Mesenchymal stem cell (in vitro differentiated cells and primary cell): ENCODE data around the gene NACC2.
A peak's percentile ranks its signal among the peaks of the same experiment; 100 is the strongest.

Experiments
- DNase-seq: peaks from one replicate; pipeline ENCODE4 v3.0.0-alpha.2; 2013
- H2AFZ ChIP-seq: one replicate; pipeline ENCODE4 v1.6.1; 2013; ENCODE audit warnings: low read depth, mild to moderate bottlenecking, control low read depth, inconsistent platforms, low read length, moderate library complexity
- H2AK5ac ChIP-seq: 2 replicates; pipeline ENCODE4 v1.6.1; 2013; ENCODE audit warnings: low read length, moderate library complexity, mild to moderate bottlenecking, inconsistent platforms; ENCODE audit not compliant: severe bottlenecking
- H2BK120ac ChIP-seq: one replicate; pipeline ENCODE4 v1.6.1; 2013; ENCODE audit warnings: low read depth, mild to moderate bottlenecking, inconsistent platforms, low read length, moderate library complexity
- H2BK12ac ChIP-seq, 2 experiments: one replicate each; pipeline ENCODE4 v1.6.1; 2013; ENCODE audit warnings: inconsistent platforms in 2 of 2, low read length in 2 of 2, mild to moderate bottlenecking in 2 of 2, moderate library complexity in 2 of 2, control low read depth in 1 of 2
- H2BK15ac ChIP-seq: one replicate; pipeline ENCODE4 v1.6.1; 2013; ENCODE audit warnings: mild to moderate bottlenecking, low read depth, inconsistent platforms; ENCODE audit not compliant: poor library complexity, severe bottlenecking
- H2BK5ac ChIP-seq: 2 replicates; pipeline ENCODE4 v1.6.1; 2013; ENCODE audit warnings: low read depth, mild to moderate bottlenecking, low read length, control low read depth, inconsistent platforms; ENCODE audit not compliant: poor library complexity, severe bottlenecking
- H3K14ac ChIP-seq, 2 experiments: one replicate each; pipeline ENCODE4 v1.6.1; 2013; ENCODE audit warnings: inconsistent platforms in 2 of 2, low read length in 2 of 2, control low read depth in 1 of 2, mild to moderate bottlenecking in 1 of 2, moderate library complexity in 1 of 2
- H3K18ac ChIP-seq, 2 experiments: one replicate each; pipeline ENCODE4 v1.6.1; 2013; ENCODE audit warnings: inconsistent platforms in 2 of 2, low read length in 2 of 2, control low read depth in 1 of 2, low read depth in 1 of 2, mild to moderate bottlenecking in 1 of 2
- H3K23ac ChIP-seq, 2 experiments: one replicate each; pipeline ENCODE4 v1.6.1; 2013; ENCODE audit warnings: inconsistent platforms in 2 of 2, low read length in 2 of 2, mild to moderate bottlenecking in 2 of 2, moderate library complexity in 2 of 2, control low read depth in 1 of 2
- H3K27ac ChIP-seq: 2 replicates; pipeline ENCODE4 v1.5.1; 2013; ENCODE audit warnings: mild to moderate bottlenecking, moderate library complexity, low read length, control low read depth, inconsistent platforms; ENCODE audit not compliant: poor library complexity, severe bottlenecking
- H3K27me3 ChIP-seq, 2 experiments: 2 replicates each; pipeline versions ENCODE4 v1.6.1 to v1.7.0; 2013; ENCODE audit warnings: low read length in 2 of 2, mild to moderate bottlenecking in 2 of 2, moderate library complexity in 2 of 2, control low read depth in 1 of 2, inconsistent platforms in 1 of 2; ENCODE audit not compliant: control insufficient read depth in 1 of 2, insufficient read depth in 1 of 2
- H3K36me3 ChIP-seq, 2 experiments: 2 replicates each; pipeline versions ENCODE4 v1.6.1 to v1.7.0; 2013; ENCODE audit warnings: low read length in 2 of 2, control low read depth in 1 of 2, inconsistent platforms in 1 of 2, low read depth in 1 of 2, mild to moderate bottlenecking in 1 of 2; ENCODE audit not compliant: insufficient read depth in 2 of 2, control insufficient read depth in 1 of 2
- H3K4ac ChIP-seq, 2 experiments: one replicate each; pipeline ENCODE4 v1.6.1; 2013; ENCODE audit warnings: inconsistent platforms in 2 of 2, low read length in 2 of 2, mild to moderate bottlenecking in 2 of 2, moderate library complexity in 2 of 2, control low read depth in 1 of 2, low read depth in 1 of 2
- H3K4me1 ChIP-seq: 2 replicates; pipeline ENCODE4 v1.6.1; 2013; ENCODE audit warnings: low read depth, low read length, control low read depth; ENCODE audit not compliant: control insufficient read depth, insufficient read depth
- H3K4me2 ChIP-seq: 2 replicates; pipeline ENCODE4 v1.6.1; 2013; ENCODE audit warnings: low read length, mild to moderate bottlenecking, inconsistent platforms; ENCODE audit not compliant: poor library complexity, severe bottlenecking
- H3K4me3 ChIP-seq, 2 experiments: 2 replicates each; pipeline versions ENCODE4 v1.5.1 to v1.7.0; 2013; ENCODE audit warnings: low read length in 2 of 2, mild to moderate bottlenecking in 2 of 2, control low read depth in 1 of 2, low read depth in 1 of 2; ENCODE audit not compliant: insufficient read depth in 1 of 2
- H3K79me1 ChIP-seq: replicated peaks from 2 replicates; pipeline ENCODE4 v1.6.1; 2013; ENCODE audit warnings: mild to moderate bottlenecking, control low read depth, low read length, inconsistent platforms; ENCODE audit not compliant: poor library complexity, severe bottlenecking
- H3K9ac ChIP-seq: 2 replicates; pipeline ENCODE4 v1.7.0; 2013; ENCODE audit warnings: mild to moderate bottlenecking, low read length, moderate library complexity
- H3K9me3 ChIP-seq: 2 replicates; pipeline ENCODE4 v1.7.0; 2013; ENCODE audit warnings: mild to moderate bottlenecking, low read length; ENCODE audit not compliant: control insufficient read depth
- H4K8ac ChIP-seq: one replicate; pipeline ENCODE4 v1.6.1; 2013; ENCODE audit warnings: inconsistent platforms, mild to moderate bottlenecking, low read length, moderate library complexity
- H4K91ac ChIP-seq: one replicate; pipeline ENCODE4 v1.6.1; 2013; ENCODE audit warnings: mild to moderate bottlenecking, low read length, inconsistent platforms
- WGBS: methylation state at CpG from one replicate; pipeline ENCODE4 v1.1.7; 2013; ENCODE audit warnings: mixed read lengths; 5-methylcytosine and 5-hydroxymethylcytosine counted together

NACC2 gene

DNA sequence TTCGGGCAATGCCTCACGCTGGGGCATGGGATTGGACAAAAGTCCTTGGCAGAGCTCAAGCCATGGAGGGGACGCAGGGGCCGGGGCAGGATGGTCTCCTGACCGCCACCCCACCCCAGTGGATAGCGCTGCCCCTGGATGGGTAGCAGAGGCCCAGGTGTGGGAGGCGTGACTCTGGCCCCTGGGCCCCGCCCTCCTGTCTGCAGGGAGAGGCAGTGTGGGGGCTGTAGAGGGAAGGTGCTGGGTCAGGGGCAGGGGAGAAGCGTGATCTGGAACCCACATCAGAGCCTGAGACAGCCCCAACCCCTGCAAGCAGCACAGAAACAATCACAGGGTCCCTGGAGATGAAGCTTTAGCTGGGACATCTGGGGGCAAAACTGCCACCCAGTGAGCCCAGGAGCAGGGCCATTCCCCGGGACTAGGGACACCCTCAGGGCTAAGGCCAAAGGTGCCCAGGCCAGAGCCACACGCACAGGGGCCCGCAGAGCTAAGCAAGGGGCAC is 36.2 kb downstream of the NACC2 start:
- 95% methylated on average over 10 of the region's 12 CpGs for WGBS
- Histone ChIP-seq H3K79me1 (peaks cover 67% of the 10 kb centered on the region), H2AFZ (no peak overlapping the region), H3K36me3 (peaks cover 4 to 61% of the 10 kb centered on the region in 2 experiments), H3K4ac (peak overlapping the region in 1 of 2 experiments; percentile 17), H3K27ac (no peak overlapping the region), H3K4me1 (peaks cover 40% of the 10 kb centered on the region), H2BK120ac (no peak overlapping the region), H2BK12ac (no peak overlapping the region), H2BK15ac (no peak overlapping the region), H3K4me3 (no peak overlapping the region), H3K27me3 (no peaks in the 10 kb centered on the region), H3K4me2 (no peak overlapping the region), H3K9ac (no peak overlapping the region), H3K9me3 (no peaks in the 10 kb centered on the region), H4K91ac (peak overlapping the region; percentile 10), H3K23ac (peak overlapping the region in 1 of 2 experiments; percentile 54), H2AK5ac (no peak overlapping the region), H3K14ac (peak overlapping the region in 1 of 2 experiments; percentile 18), H4K8ac (no peak overlapping the region), H3K18ac (peak overlapping the region in 1 of 2 experiments; percentile 46), H2BK5ac (no peak overlapping the region)
- no peak for DNase-seq

DNA sequence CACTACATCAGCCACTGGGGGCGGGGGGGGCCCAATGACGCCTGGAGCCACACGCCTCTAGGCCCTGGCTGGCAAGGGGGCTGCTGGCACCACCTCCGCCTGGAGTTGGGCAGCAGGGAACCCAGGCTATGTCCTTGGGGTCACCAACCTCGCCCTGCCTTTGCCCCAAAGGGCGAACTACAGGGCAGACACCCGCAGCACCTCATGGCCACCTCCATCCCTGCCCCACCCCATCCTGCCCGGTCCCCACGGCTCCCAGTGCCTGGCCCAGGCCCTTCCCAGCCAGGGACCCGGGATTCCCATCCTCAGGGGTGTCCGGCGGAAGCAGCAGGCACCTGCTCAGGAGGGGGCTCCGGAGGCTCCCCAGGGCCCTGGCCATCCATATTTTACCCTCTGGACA is 37.0 kb downstream of the NACC2 start:
- no peak for DNase-seq
- no peak overlapping the region for H3K4me2 ChIP-seq
- no peaks in the 10 kb centered on the region for H3K27me3 ChIP-seq
- peaks cover 48% of the 10 kb centered on the region for H3K4me1 ChIP-seq
- no peak overlapping the region for H3K27ac ChIP-seq
- H3K23ac ChIP-seq, result no peak overlapping the region
- H3K18ac ChIP-seq, result no peak overlapping the region
- 93% methylated on average over 13 of the region's 13 CpGs for WGBS
- H2BK12ac ChIP-seq, result no peak overlapping the region
- no peak overlapping the region for H2BK15ac ChIP-seq
- H3K14ac ChIP-seq, result peak overlapping the region in 1 of 2 experiments; percentile 35
- no peak overlapping the region for H2AFZ ChIP-seq
- H3K4ac ChIP-seq, result no peak overlapping the region
- H3K79me1 ChIP-seq, result peaks cover 64% of the 10 kb centered on the region
- no peak overlapping the region for H2BK120ac ChIP-seq
- H3K4me3 ChIP-seq, result no peak overlapping the region
- H4K8ac ChIP-seq, result no peak overlapping the region
- peaks cover 4 to 62% of the 10 kb centered on the region in 2 experiments for H3K36me3 ChIP-seq
- no peaks in the 10 kb centered on the region for H3K9me3 ChIP-seq
- no peak overlapping the region for H4K91ac ChIP-seq
- H3K9ac ChIP-seq, result no peak overlapping the region
- H2AK5ac ChIP-seq, result no peak overlapping the region
- H2BK5ac ChIP-seq, result no peak overlapping the region

- Histone ChIP-seq H2AFZ (no peak overlapping the region), H3K4me1 (peaks cover 54% of the 10 kb centered on the region), H3K9me3 (no peaks in the 10 kb centered on the region), H3K36me3 (peaks cover 4 to 59% of the 10 kb centered on the region in 2 experiments), H3K9ac (no peak overlapping the region), H4K8ac (peak overlapping the region; percentile 62), H3K79me1 (peaks cover 59% of the 10 kb centered on the region), H3K18ac (peak overlapping the region in 1 of 2 experiments; percentile 26), H3K4me3 (no peak overlapping the region), H2BK15ac (peak overlapping the region; percentile 21), H4K91ac (no peak overlapping the region), H3K4ac (no peak overlapping the region), H2BK120ac (no peak overlapping the region), H2BK5ac (no peak overlapping the region), H3K14ac (no peak overlapping the region), H3K27ac (no peak overlapping the region), H3K27me3 (no peaks in the 10 kb centered on the region), H2BK12ac (peak overlapping the region in 1 of 2 experiments; percentile 40), H3K23ac (no peak overlapping the region), H3K4me2 (no peak overlapping the region), H2AK5ac (no peak overlapping the region)
- DNase-seq, result no peak
- 90% methylated on average over 28 of the region's 30 CpGs for WGBS
Measured at GRCh38 chr9:136057236-136058081, 37.6 kb downstream of the NACC2 start.

- Histone ChIP-seq H3K18ac (no peak overlapping the region), H3K4me1 (peaks cover 56% of the 10 kb centered on the region)
Measured at GRCh38 chr9:136056546-136057235, 38.4 kb downstream of the NACC2 start.

More at GRCh38 chr9:136056546-136057235, 38.4 kb downstream of the NACC2 start:
- Histone ChIP-seq H2BK12ac (peak overlapping the region in 1 of 2 experiments; percentile 37), H3K4me3 (no peak overlapping the region), H3K14ac (no peak overlapping the region), H3K23ac (peak overlapping the region in 1 of 2 experiments; percentile 28), H3K36me3 (peaks cover 0 to 53% of the 10 kb centered on the region in 2 experiments), H3K27me3 (no peaks in the 10 kb centered on the region), H3K9me3 (no peaks in the 10 kb centered on the region), H4K8ac (peak overlapping the region; percentile 40), H2BK15ac (peak overlapping the region; percentile 2), H2BK5ac (no peak overlapping the region), H2AK5ac (no peak overlapping the region), H3K4ac (no peak overlapping the region), H3K79me1 (peaks cover 55% of the 10 kb centered on the region), H2AFZ (no peak overlapping the region), H3K4me2 (no peak overlapping the region), H3K9ac (no peak overlapping the region), H2BK120ac (no peak overlapping the region), H3K27ac (no peak overlapping the region), H4K91ac (peak overlapping the region; percentile 19)
- WGBS, result 90% methylated on average over 22 of the region's 25 CpGs
- DNase-seq, result no peak
